GM12874 (cell line): ENCODE measurements around the gene ADAMTS2.

ENCODE experiments used
- CTCF ChIP-seq: IDR thresholded peaks from 2 replicates; pipeline ENCODE4 v1.5.1; 2011; ENCODE audit warnings: low read depth, mild to moderate bottlenecking, control low read depth, low read length, moderate library complexity; ENCODE audit not compliant: insufficient read depth

The ADAMTS2 gene

GRCh38 chr5:179140293-179140692 is 205.0 kb downstream of the ADAMTS2 start:
- no peak for TF ChIP-seq CTCF

- no peak for TF ChIP-seq CTCF
Observed at GRCh38 chr5:179139936-179140235, 205.4 kb downstream of the ADAMTS2 start.

GRCh38 chr5:179139111-179139935 is 205.9 kb downstream of the ADAMTS2 start:
- no peak for TF ChIP-seq CTCF

GRCh38 chr5:179138568-179138925 is 206.7 kb downstream of the ADAMTS2 start:
- no peak for TF ChIP-seq CTCF

DNA sequence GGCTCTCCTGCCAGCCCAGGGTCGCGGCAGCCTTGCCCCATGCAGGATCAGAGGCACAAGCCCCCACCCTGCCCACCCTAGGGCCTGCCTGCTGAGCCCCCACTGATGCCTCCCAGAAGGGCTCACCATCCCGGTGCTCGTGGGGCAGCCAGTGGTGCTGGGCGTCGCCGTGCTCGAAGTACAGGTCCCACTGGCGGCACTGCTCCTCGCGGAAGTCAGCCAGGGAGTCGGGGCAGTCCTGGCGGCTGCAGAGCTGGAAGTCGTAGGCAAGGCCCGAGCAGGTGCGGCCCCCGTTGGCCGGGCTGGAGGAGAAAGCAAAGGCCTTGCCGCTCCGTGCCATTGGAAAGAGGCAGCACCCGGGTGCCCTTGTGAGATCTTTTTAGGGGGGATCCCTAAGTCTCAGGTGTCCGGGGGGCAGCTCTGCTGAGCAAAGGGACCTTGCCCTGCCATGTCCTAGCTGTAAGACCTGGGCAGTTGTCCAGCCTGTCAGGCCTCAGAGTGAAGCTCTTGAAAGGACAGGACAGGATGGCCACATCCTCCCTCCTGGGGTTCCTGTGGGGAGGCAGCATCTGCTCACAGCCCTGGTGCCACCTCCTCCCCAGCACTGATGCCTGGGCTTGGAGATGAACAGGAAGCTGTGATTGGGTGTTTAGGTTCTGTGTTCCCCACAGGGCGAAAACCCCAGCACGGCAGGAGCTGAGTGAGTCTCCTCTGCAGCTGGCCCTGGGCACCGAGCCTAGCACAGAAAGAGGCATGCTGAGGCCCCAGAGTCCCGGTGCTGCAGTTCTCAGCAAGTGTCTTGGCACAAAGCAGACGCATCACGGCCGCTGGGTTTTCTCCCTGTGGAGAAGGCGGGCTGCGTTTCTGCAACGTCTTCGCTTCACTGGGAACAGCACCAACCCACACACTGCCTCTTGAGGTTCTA is 207.4 kb downstream of the ADAMTS2 start:
- TF ChIP-seq CTCF: no peak

DNA sequence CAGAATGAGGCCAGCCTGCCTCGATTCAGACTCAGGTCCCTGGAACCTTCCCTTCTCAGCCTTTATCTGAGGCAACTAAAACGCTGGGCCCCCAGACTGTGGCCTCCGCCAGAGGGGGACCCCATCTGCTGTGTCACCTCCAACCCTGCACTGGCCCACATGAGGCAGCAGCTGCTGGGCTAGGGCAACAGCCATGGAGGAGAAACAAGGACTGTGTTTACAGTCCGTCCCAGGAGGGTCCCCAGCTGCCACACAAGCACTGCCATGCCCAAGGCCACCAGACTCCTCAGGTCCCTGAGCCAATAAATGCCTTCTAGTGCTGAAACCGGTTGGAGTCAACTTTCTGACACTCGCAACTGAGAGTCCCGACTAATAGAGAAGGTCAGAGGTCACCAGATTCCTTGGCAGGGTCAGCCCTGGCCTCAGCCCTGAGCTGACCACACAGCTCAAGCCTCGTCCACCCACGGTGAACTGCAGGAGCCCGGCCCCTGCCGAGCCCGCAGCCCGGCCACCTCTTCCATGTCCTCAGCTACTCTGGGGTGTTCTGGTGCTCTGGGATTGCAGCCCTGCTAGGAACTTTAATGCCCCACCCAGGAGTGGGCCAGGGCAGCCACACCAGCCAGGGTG is 208.1 kb downstream of the ADAMTS2 start:
- no peak for TF ChIP-seq CTCF
